SU-DHL-6 (cell line): Measurements from ENCODE around the gene CTNNAL1.
"Not testable (repeated sequence)": the region's sequence is repeated elsewhere in the genome, so short reads cannot be mapped to it uniquely, and the experiment has no call there.

Experiments used
- EZH2phosphoT487 ChIP-seq: fragments of 200-600 bp; sonication (generic), shearing (Covaris generic); conservative IDR thresholded peaks from 2 replicates; pipeline ENCODE4 v1.6.1; 2018; ENCODE audit warnings: mild to moderate bottlenecking, antibody characterized with exemption, low read length, moderate library complexity, mixed read lengths
- TF ChIP-seq, protein P1 (sequence below): fragments of 200-600 bp; sonication (generic); IDR thresholded peaks from one replicate; pipeline ENCODE4 v1.5.1; 2017; ENCODE audit warnings: antibody characterized with exemption, mild to moderate bottlenecking, low read length, moderate library complexity; ENCODE audit not compliant: insufficient read depth, poor library complexity, severe bottlenecking

DNA sequence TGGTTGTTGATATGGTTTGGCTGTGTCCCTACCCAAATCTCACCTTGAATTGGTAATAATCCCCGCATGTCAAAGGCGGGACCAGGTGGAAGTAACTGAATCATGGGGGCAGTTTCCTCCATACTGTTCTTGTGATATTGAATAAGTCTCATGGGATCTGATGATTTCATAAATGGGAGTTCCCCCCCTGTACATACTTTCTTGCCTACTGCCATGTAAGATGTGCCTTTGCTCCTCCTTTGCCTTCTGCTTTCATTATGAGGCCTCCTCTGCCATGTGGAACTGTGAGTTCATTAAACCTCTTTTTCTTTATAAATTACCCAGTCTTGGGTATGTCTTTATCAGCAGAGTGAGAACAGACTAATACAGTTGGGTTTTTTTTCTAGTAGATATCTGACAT lies 41.9 kb downstream of the CTNNAL1 start:
- TF ChIP-seq, protein P1, sequence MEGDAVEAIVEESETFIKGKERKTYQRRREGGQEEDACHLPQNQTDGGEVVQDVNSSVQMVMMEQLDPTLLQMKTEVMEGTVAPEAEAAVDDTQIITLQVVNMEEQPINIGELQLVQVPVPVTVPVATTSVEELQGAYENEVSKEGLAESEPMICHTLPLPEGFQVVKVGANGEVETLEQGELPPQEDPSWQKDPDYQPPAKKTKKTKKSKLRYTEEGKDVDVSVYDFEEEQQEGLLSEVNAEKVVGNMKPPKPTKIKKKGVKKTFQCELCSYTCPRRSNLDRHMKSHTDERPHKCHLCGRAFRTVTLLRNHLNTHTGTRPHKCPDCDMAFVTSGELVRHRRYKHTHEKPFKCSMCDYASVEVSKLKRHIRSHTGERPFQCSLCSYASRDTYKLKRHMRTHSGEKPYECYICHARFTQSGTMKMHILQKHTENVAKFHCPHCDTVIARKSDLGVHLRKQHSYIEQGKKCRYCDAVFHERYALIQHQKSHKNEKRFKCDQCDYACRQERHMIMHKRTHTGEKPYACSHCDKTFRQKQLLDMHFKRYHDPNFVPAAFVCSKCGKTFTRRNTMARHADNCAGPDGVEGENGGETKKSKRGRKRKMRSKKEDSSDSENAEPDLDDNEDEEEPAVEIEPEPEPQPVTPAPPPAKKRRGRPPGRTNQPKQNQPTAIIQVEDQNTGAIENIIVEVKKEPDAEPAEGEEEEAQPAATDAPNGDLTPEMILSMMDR, result not testable (repeated sequence)
- TF ChIP-seq EZH2phosphoT487, result not testable (repeated sequence)
